Activated CD8-positive, alpha-beta memory T cell treated with anti-CD3 and anti-CD28 coated beads for 48 hours (primary cell): Measurements from ENCODE around the gene CUTA.

Experiments used
- DNase-seq, 3 experiments: peaks; one replicate each; pipeline ENCODE4 v3.0.0-alpha.2; 2020; ENCODE audit warnings: low read depth in 2 of 3, low spot score in 2 of 3

The CUTA gene, protein sequence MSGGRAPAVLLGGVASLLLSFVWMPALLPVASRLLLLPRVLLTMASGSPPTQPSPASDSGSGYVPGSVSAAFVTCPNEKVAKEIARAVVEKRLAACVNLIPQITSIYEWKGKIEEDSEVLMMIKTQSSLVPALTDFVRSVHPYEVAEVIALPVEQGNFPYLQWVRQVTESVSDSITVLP

DNA sequence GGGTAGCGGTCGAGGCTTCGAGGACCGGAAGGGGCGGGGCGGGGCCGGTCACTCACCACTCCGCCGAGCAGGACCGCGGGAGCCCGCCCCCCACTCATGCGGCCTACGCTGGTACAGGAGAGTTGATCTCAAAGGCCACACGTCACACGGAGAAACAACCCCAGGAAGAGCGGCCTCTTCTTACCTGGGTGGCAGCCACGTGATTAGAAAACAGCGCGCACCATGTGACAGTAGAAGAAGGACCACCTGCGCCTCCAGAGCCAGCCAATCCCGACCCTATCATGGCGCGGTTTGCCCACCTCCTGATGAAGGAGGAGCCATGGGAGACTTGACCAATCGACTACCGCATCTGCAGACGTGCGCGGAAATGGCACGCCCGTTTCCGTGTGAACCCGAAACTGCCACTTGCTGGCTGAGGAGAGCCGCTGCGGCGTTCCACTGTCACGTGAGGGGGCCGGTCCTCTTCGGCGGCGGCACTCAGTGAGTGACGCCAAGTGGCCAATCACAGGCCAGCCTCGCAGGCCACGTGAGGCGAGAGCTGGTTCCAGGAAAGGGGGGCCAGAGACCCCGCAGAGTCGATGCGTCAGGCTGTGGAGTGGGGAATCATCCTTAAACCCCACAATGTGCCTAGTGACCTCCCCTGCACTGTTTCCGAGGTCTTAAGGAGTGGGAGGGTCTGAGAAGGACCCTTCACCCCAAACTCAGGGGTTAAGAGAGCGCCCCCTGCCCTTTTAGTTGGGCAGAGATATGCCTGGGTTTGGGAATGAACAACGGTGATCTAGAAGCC lies at the start of gene CUTA:
Gene CUTA (minus strand): TSS at position 205 of the 787 bp plus-strand sequence. CDS start 107 bp downstream, at position 98.
- DNase-seq: peak; percentile 72 to 97 (median 85)

DNA sequence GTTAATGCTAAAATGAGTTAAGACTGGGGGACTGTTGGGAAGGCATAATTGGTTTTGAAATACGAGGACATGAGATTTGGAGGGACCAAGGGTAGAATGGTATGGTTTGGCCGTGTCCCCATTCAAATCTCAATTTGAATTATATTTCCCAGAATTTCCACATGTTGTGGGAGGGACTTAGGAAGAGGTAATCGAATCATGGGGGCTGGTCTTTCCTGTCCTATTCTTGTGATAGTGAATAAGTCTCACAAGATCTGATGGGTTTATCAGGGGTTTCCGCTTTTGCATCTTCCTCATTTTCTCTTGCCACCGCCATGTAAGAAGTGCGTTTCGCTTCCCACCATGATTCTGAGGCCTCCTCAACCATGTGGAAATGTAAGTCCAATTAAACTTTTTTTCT lies 49.2 kb upstream of the CUTA start:
- no peak for DNase-seq

DNA sequence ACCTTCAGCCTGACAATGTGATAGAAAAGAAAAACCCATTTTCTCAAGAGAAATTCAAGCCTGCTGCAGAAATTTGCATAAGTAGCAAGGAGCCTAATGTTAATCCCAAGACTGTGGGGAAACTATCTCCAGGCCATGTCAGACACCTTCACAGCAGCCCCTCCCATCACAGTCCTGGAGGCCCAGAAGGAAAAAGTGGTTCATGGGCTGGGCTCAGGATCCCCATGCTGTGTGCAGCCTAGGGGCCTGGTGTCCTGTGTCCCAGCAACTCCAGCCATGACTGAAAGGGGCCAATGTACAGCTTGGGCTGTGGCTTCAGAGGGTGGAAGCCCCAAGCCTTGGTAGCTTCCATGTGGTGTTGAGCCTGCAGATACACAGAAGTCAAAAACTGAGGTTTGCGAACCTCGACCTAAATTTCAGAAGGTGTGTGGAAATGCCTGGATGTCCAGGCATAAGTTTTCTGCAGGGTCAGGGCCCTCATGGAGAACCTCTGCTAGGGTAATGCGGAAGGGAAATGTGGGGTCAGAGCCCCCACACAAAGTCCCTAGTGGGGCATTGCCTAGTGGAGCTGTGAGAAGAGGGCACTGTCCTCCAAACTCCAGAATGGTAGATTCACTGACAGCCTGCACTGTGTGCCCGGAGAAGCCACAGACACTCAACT lies 48.3 kb upstream of the CUTA start:
- DNase-seq: no peak

DNA sequence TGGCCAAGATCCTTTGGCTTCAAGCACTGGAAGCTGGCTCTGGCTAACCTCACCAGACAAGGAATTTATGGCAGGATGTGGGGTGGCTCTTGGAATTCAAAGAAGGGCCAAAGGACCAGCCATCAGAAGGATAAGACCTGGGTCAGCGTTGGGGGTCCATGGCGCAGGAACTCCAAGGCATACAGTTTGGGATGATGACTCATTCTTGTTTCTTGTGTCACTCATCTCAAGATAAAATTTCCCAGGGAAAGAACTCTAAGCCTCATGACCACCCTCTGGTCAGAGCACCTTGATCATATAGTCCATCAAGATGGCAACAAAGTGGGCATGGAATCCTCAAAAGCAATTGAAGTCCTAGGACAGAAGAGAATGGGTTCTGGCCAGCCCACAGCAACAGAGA lies 41.3 kb upstream of the CUTA start:
- DNase-seq: no peak

DNA sequence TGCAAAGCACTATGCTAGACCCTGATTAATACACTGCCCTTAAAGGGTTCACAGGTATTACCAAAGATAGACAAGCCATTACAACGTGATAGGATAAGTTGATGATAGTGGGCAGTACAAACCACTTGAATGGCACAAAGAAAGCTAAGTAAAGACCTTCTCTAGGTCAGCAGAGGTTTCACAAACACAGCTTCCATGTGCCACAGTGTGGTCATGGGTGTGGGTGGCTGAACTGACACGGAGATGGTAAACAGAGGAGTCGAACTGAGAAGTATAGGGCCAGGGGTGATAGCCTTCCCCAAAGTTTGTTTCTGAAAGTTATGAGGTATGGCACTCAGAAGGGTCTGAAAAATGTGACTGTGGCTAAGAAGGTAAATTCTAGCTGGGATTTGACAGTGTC lies 40.8 kb upstream of the CUTA start:
- no peak for DNase-seq

DNA sequence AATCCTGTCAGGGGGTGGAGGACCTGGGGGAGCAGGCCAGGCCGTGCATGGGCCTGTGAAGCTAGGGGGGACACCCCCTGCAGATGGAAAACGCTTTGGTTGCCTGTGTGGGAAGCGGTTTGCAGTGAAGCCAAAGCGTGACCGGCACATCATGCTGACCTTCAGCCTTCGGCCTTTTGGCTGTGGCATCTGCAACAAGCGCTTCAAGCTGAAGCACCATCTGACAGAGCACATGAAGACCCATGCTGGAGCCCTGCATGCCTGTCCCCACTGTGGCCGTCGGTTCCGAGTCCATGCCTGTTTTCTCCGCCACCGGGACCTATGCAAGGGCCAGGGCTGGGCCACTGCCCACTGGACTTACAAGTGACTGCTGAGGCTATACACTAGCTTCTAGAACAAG lies 38.2 kb upstream of the CUTA start:
- no peak for DNase-seq

DNA sequence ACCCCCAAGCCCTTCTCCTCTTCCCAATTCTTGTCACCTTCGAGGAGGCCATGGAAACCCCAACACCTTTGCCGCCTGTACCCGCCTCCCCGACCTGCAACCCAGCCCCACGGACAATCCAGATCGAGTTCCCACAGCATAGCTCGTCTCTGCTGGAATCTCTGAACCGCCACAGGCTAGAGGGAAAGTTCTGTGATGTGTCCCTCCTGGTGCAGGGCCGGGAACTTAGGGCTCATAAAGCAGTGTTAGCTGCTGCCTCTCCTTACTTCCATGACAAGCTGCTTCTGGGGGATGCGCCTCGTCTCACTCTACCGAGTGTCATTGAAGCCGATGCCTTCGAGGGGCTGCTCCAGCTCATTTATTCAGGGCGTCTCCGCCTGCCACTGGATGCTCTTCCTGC lies 37.1 kb upstream of the CUTA start:
- no peak for DNase-seq

DNA sequence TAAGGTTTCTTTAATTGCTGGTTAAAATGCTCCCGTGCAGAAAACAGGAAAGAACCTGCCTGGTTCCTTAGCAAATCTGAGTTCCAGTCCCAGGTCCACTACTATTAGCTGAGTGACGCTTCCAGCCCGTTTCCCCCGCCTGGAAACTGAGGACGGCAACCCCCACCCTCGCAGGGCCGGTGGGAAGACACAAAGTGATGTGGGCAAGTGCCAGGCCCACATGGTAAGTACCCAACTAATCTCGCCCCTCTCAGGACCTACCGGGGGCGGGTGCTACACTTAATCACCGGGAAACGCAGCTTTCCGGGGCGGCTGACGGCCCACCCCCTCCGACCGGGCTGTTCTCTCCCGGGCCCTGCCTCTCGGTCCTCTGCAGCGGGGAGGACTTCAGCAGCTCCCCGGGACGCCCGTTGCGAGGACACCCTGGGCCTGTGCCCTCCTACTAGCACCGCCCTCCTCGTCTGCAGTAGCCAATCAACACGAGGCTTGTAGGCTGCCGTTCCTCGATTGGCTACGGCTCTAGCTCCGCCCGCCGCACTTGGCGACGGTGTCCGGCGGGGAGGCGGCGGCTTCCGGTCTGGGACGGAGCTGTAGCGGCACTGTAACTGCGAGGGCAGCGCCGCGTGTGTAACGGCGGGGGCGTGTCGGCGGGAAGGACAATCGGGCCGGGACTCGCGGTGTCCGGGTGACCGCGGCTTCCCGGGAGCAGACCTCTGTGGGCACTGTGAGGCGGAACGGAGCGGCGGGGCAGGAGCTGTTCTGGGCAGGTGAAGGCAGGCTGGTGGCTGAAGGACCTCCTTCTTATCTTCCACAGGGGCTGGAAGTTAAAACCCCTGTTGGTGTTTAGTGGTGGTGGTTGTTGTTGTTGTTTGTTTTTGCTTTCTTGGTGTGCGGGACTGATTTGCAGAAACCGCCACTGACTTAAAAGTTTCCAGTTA lies 36.4 kb upstream of the CUTA start, which contains the start of gene ZBTB9:
Gene ZBTB9 (plus strand): TSS at position 568 of the 938 bp plus-strand sequence. CDS start 525 bp downstream, outside the sequence.
- DNase-seq: peak; percentile 69 to 89 (median 82)

DNA sequence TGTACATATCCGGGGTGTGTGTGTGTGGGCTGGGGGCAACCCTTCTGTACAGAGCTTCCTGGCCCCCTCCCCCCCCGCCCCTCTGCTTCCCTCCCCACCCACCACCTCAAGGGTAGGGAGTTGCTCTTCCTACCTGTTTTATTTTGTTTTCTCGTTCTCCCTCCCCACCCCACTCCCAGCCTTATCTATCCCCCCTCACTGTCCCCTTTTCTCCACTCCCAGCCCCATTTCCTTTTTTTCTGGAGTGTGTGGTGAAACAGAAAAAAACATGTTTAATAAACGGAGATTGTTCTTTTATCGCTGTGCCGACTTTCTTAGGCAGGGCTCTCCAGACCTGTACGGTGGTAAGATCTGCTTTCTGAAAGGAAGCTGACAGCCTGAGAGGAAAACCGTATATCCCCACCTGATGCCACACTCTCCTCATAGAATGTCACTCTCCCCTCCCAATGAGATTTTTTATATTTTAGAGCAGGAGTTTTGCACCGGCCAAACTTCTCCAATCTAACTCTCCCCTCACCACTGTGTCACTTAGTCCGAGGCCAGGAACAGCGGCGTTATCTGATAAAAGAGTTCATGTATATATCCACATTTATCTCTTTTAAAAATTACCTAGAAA lies 35.6 kb upstream of the CUTA start:
- DNase-seq: no peak

DNA sequence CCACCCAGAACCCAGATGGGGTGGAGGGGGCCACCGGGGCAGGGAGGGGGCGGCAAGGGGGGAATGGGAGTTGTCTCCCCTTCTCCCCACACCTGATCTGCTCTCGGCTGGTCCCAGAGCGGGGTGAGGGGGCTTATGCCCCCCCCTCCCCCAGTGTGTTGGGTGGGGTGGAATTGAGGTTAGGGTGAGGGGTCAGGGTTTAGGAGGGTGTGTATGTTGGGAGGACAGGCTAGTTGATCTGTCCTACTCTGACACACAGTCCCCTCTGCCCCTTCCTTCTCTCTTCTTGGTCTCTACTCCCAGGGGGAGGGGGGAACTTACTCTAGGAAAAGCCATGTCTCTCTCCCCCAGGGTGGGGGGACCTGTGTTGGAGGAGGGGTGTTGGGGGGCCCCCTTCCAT lies 34.6 kb upstream of the CUTA start:
- no peak for DNase-seq

DNA sequence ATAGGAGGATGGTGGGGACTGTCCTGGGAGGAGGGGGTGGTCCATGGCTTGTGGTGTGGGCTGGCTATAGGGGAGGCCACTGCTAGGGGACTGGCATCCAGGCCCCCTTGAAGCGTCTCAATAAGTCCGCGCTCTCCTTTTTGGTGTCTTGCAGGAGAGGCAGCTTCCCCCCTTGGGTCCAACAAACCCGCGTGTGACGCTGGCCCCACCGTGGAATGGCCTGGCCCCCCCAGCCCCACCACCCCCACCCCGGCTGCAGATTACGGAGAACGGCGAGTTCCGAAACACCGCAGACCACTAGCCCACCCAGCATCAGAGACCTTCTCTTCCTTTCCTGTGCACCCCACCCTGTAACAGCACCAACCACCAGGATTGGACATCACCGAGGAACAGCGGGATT lies 33.7 kb upstream of the CUTA start:
- no peak for DNase-seq

DNA sequence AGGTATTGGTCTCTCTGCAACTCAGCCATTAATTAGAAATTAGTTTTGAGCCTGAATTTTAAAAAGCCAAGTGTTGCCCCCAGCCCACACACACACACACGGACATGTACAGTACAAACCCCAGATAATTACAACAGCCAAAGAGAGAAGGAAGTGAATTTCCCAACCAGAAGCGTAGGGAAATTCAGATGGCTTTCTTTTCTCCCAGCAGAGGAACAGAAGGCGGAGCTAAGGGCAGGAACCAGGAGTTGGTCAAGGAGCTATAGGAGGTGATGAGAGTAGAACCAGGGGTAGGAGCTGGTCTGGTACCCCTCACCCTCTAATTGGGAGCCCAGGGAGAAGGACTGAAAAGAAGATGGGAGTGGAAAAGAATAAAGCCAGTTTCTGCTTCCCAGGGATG lies 32.5 kb upstream of the CUTA start:
- no peak for DNase-seq

DNA sequence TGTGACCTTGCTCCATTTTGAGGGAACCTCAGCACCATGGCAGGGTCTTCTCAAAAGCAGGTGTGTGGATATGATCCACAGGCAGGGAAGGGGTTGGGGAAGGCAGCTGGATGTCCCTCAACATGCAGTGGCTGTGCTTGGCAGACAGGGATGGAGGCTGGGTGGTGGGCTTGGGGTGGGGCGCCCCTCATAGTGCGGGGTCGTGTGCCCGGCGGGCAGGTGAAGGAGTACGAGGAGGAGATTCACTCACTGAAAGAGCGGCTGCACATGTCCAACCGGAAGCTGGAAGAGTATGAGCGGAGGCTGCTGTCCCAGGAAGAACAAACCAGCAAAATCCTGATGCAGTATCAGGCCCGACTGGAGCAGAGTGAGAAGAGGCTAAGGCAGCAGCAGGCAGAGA lies 28.4 kb upstream of the CUTA start:
- no peak for DNase-seq

DNA sequence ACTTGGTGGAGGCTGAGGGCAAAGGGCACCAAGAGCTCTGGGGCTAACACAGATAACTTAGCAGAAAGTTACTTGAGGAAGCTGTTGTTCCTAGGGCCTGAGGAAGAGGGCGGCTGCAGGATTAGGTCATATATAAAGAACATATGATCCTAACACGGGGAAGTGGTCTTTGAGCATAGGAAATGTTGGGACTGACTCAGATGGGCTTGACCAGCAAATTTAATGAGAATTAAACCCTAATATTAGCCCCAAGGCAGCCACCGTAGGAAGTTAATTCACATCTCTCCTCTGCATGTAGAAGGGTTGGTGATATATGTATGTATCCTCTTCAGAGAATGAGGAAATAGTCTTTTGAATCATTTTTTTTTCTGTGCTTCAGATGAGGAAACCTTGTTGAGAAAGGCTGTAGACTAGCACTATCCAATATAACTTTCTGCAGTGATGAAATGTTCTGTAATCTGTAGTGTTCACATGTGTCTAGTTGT lies 27.3 kb upstream of the CUTA start:
- no peak for DNase-seq

DNA sequence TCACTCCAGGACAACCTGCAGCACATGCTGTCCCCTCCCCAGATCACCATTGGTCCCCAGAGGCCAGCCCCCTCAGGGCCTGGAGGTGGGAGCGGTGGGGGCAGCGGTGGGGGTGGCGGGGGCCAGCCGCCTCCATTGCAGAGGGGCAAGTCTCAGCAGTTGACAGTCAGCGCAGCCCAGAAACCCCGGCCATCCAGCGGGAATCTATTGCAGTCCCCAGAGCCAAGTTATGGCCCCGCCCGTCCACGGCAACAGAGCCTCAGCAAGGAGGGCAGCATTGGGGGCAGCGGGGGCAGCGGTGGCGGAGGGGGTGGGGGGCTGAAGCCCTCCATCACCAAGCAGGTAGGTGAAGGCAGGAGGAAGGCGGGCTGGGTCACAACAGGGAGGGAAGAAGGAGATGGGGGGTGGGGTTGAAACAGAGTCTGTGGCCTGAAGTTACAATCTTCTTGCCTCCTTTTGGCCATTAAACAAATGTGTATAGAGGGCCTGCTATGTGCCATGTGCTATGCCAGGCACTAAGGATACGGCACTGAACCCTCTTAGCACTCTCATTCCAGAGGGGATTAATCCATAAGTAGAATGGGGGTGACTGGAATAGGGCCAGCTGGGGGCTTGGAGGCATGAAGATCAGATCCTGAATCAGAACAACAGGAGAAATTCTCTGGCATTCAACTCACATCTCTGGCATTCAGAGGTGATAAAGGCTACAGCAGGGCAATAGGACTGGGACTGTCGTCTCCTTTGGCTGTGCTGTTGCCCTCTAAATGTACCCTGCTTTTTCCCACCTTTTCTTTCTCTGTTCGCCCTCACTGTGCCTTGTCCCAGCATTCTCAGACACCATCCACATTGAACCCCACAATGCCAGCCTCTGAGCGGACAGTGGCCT lies 26.0 kb upstream of the CUTA start:
- no peak for DNase-seq

DNA sequence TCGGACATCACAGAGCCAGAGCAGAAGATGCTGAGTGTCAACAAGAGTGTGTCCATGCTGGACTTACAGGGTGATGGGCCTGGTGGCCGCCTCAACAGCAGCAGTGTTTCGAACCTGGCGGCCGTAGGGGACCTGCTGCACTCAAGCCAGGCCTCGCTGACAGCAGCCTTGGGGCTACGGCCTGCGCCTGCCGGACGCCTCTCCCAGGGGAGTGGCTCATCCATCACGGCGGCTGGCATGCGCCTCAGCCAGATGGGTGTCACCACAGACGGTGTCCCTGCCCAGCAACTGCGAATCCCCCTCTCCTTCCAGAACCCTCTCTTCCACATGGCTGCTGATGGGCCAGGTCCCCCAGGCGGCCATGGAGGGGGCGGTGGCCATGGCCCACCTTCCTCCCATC lies 25.1 kb upstream of the CUTA start:
- DNase-seq: no peak

DNA sequence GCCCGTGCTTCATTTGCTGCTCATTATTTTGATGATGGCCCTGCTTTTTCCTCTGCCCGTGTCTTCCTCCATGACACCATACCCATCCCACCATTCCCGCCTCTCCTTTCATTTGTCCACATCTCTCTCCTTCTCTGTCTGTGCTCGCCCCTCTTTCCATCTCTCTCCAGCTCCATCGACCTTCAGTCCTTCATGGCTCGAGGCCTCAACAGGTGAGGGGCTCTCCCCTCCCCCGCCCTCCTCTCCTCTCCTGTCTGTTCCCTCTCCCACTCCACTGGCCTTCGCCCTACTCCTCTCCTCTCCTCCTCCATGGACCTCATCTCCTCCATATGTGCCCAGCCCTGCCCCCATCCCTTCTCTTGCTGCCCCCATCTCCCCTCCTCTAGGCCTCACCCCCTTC lies 24.4 kb upstream of the CUTA start:
- no peak for DNase-seq

DNA sequence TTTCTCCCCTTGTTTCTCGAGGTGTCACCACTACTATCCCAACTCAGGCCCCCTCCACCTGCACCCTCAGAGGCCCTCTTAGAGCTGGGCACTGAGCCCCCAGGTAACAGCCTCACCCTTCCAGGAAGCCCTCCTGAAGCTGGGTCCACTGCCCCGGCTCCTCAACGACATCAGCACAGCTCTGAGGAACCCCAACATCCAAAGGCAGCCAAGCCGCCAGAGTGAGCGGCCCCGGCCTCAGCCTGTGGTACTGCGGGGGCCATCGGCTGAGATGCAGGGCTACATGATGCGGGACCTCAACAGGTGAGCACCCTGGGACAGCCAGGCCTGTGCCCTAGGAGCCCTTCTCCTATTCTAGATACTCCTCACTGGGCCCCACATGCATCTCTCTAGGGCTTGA lies 23.6 kb upstream of the CUTA start:
- no peak for DNase-seq

DNA sequence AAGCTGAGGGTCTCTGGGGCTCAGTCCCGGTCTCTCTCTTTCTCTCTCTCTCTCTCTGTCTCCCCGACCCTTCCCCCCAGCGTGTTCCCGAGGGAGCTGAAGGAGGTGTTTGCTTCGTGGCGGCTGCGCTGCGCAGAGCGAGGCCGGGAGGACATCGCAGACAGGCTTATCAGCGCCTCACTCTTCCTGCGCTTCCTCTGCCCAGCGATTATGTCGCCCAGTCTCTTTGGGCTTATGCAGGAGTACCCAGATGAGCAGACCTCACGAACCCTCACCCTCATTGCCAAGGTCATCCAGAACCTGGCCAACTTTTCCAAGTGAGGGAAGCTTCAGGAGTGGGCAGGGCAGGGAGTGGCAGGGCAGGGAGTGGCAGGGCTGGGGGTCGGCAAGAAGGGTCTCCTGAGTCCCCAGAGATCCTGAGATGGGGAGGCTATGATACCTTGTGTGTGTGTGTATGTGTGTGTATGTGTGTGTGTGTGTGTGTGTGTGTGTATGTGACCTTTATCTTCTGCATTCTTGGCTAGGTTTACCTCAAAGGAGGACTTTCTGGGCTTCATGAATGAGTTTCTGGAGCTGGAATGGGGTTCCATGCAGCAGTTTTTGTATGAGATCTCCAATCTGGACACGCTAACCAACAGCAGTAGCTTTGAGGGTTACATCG lies 22.9 kb upstream of the CUTA start:
- no peak for DNase-seq
